ENCODE results near the gene KCTD11.

Gene KCTD11

DNA sequence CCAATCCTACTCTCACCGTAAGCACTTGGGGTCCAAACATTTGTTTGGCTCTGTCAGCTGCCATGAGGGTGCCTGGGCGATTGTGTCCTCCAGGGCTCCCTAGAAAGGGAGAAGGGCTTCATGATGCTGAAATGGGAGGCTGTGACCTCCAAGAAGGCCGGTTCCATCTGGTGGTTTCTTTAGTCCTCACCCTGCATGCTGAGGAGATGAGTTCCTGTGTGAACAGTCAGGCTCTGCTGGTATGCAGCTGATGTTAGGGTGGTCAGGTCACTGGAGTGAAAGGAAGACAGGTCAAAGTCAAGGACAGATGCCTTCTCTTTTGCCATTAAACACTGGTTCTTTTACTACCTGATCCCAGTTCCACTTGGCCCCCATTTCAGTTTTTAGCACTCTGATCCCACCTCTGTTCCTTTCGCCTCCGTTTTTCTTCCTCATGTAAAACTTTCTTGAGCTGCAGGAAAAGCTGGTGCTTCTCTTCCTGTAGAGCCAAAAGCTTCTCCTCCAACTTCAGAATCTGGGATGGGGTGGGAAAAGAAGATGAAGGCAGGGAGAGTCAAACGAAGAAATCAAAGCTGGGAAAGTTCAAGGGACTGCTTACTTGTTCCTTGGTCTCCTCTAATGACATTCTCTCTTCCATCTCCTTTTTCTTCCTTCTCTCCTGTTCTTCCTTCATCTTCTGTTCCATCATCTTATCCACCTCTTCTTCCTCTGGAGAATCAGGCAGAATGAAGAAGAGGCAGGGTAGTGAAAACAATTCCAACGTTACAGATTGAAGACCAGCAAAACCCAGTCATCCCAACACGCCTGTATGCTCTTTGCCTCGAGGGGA lies 37.9 kb upstream of the KCTD11 start:
- Histone ChIP-seq H3K4me3 (ENCODE audit: low read length) (peak overlapping the region; percentile 99), H3K4me2 (ENCODE audit: low read length) (peak overlapping the region; percentile 88), H3K4me1 (ENCODE audit: low read length) (peaks cover 27% of the 10 kb centered on the region), H3K27me3 (ENCODE audit: low read depth, low read length) (no peaks in the 10 kb centered on the region), H3K27ac (ENCODE audit: low read length) (peak overlapping the region; percentile 66), H3K9me3 (ENCODE audit: insufficient read depth, low read length) (no peaks in the 10 kb centered on the region), H4K20me1 (ENCODE audit: insufficient read depth, low read length) (peaks cover 30% of the 10 kb centered on the region), H2AFZ (ENCODE audit: low read depth, low read length) (no peak overlapping the region), H3K79me2 (ENCODE audit: low read length) (peaks cover 47% of the 10 kb centered on the region), H3K36me3 (replicated peaks; ENCODE audit: low read depth, low read length) (peaks cover 40% of the 10 kb centered on the region), H3K9ac (ENCODE audit: low read length) (peak overlapping the region; percentile 74)
- no peak for TF ChIP-seq EZH2phosphoT487 (IDR thresholded peaks at IDR 0.05; ENCODE audit: low read depth)

DNA sequence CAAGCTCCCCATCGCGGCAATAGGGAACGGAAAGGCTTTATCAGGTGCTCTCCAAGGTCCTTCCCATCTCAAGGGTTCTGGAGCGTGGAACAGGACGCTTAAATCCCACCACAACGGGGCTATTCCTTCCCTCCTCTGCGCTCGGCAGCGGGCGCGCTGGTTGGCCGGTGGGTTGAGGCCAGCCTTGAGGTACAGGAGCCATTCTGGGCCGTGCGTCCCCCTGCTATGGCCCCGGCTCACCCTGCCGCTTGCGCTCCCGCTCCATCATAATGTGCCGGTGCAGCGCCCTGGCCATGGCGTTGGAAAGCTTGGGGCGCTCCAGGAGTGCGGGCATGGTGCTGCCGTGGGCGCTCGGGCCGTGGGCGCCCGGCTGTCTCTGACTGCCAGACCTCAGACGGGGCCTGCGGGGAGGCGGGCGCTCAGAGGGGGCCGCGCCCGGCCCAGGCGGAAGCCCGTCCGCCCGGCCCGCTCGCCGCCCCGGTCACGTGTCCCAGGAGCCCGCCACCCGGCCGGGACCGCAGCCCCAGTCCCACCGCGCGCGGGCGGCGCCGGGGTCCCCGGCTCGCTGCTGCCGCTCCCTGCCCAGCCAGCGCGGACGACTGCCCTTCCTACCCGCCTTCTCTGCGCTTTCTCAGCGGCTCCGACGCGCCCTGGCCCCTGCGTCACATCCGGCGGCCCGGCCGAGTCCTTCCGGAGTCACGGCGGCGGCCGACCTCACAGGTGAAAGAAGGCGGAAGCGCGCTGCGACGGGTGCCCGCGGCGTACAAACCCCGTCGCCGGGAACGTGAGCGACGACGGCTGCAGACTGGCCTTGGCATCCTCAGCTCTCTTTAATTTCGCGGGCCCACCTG lies 37.0 kb upstream of the KCTD11 start, which contains the start of gene GPS2:
TSS of gene GPS2 (minus strand) at position 642 of the 851 bp plus-strand sequence. CDS start at position 334, 308 bp downstream.
- Histone ChIP-seq H3K4me2 (ENCODE audit: low read length) (peak within 1 kb of the TSS; percentile 90), H3K4me3 (ENCODE audit: low read length) (peak within 1 kb of the TSS; percentile 99), H4K20me1 (ENCODE audit: insufficient read depth, low read length) (peaks cover 21% of the 10 kb centered on the region), H2AFZ (ENCODE audit: low read depth, low read length) (no peak within 1 kb of the TSS), H3K36me3 (replicated peaks; ENCODE audit: low read depth, low read length) (peaks cover 31% of the 10 kb centered on the region), H3K27me3 (ENCODE audit: low read depth, low read length) (no peaks in the 10 kb centered on the region), H3K9ac (ENCODE audit: low read length) (peak within 1 kb of the TSS; percentile 74), H3K27ac (ENCODE audit: low read length) (peak within 1 kb of the TSS; percentile 66), H3K79me2 (ENCODE audit: low read length) (peaks cover 38% of the 10 kb centered on the region), H3K4me1 (ENCODE audit: low read length) (peaks cover 19% of the 10 kb centered on the region), H3K9me3 (ENCODE audit: insufficient read depth, low read length) (no peaks in the 10 kb centered on the region)
- TF ChIP-seq, protein P1, sequence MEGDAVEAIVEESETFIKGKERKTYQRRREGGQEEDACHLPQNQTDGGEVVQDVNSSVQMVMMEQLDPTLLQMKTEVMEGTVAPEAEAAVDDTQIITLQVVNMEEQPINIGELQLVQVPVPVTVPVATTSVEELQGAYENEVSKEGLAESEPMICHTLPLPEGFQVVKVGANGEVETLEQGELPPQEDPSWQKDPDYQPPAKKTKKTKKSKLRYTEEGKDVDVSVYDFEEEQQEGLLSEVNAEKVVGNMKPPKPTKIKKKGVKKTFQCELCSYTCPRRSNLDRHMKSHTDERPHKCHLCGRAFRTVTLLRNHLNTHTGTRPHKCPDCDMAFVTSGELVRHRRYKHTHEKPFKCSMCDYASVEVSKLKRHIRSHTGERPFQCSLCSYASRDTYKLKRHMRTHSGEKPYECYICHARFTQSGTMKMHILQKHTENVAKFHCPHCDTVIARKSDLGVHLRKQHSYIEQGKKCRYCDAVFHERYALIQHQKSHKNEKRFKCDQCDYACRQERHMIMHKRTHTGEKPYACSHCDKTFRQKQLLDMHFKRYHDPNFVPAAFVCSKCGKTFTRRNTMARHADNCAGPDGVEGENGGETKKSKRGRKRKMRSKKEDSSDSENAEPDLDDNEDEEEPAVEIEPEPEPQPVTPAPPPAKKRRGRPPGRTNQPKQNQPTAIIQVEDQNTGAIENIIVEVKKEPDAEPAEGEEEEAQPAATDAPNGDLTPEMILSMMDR (IDR thresholded peaks at IDR 0.05; ENCODE audit: low read depth, low read length) = no peak
- no peak for TF ChIP-seq EZH2phosphoT487 (IDR thresholded peaks at IDR 0.05; ENCODE audit: low read depth)

DNA sequence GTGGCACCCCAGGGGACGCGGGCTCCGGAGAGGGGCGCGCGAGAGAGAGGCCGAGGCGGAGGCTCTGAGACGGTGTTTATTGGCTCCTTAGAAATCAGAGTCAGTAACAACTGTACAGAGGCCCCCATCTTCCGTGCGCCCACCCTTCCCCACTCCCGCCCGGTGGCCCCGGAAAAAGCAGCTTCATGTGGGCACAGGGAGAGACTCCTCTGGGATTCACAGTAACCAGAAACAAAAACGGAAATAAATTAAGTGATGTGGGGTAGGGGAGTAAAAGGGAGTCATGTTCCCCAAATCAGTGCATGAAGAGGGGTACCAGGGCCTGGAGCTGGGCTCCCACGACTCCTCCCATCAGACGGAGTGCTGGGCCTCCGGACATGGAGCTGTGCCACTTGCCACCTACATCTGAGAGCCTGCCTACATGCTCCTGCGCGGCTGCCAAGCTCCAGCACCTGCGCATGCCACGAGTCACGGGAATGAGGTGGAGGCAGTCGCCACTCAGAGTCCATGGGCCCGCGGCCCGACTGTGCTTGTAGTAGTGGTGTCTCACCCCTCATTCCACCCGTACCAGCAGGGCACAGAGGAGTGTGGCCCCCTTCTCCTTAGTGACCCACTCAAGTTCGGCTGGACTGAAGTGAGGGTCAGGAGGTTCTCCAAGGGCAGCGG lies 36.3 kb upstream of the KCTD11 start:
- Histone ChIP-seq H3K4me3 (ENCODE audit: low read length) (peak overlapping the region; percentile 99), H3K27me3 (ENCODE audit: low read depth, low read length) (no peaks in the 10 kb centered on the region), H2AFZ (ENCODE audit: low read depth, low read length) (no peak overlapping the region), H3K9ac (ENCODE audit: low read length) (peak overlapping the region; percentile 74), H3K36me3 (replicated peaks; ENCODE audit: low read depth, low read length) (peaks cover 24% of the 10 kb centered on the region), H4K20me1 (ENCODE audit: insufficient read depth, low read length) (peaks cover 14% of the 10 kb centered on the region), H3K4me2 (ENCODE audit: low read length) (peak overlapping the region; percentile 90), H3K4me1 (ENCODE audit: low read length) (peaks cover 11% of the 10 kb centered on the region), H3K27ac (ENCODE audit: low read length) (peak overlapping the region; percentile 66), H3K9me3 (ENCODE audit: insufficient read depth, low read length) (no peaks in the 10 kb centered on the region), H3K79me2 (ENCODE audit: low read length) (peaks cover 31% of the 10 kb centered on the region)
- TF ChIP-seq, protein P1 (IDR thresholded peaks at IDR 0.05; ENCODE audit: low read depth, low read length) = no peak
- no peak for TF ChIP-seq EZH2phosphoT487 (IDR thresholded peaks at IDR 0.05; ENCODE audit: low read depth)

DNA sequence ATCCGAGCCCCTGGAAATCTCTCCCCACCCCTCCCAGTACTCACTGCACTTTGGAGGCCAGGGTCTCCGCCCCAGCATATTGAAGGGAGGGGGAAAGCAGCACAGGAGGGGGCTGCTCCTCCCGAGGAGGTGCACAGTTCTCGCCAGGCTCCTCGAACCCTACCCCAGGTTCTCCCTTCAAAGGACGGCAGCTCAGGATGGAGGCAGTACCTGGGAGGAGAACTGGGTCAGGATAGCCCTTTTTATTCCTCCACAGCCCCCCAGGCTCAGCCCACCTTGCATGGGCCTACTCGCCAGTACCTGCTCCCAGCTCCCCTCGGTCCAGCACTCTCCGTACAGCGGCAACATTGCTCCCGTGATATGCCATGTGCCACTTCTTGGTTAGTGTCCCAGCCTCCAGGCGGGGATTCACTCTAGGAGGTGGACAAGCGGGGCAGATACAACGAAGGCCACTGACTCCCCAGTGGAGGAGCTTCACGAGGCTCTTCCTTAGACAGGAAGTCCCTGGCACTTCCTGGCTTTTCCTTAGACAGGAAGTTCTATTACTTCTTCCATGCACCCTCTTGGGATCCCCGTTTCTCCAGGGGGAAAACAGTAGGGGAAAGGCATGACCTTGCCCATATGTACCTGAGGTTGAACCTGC lies 34.7 kb upstream of the KCTD11 start:
- Histone ChIP-seq H3K36me3 (replicated peaks; ENCODE audit: low read depth, low read length) (peaks cover 14% of the 10 kb centered on the region), H4K20me1 (ENCODE audit: insufficient read depth, low read length) (peaks cover 8% of the 10 kb centered on the region; the same call in 1 of the 2 replicates), H3K79me2 (ENCODE audit: low read length) (peaks cover 19% of the 10 kb centered on the region), H3K9me3 (ENCODE audit: insufficient read depth, low read length) (no peaks in the 10 kb centered on the region), H3K4me1 (ENCODE audit: low read length) (peaks cover 10% of the 10 kb centered on the region; the same call in 1 of the 2 replicates), H3K4me2 (ENCODE audit: low read length) (no peak overlapping the region), H3K4me3 (ENCODE audit: low read length) (no peak overlapping the region), H3K27me3 (ENCODE audit: low read depth, low read length) (no peaks in the 10 kb centered on the region), H3K27ac (ENCODE audit: low read length) (no peak overlapping the region), H2AFZ (ENCODE audit: low read depth, low read length) (no peak overlapping the region), H3K9ac (ENCODE audit: low read length) (no peak overlapping the region)
- no peak for TF ChIP-seq EZH2phosphoT487 (IDR thresholded peaks at IDR 0.05; ENCODE audit: low read depth)
- TF ChIP-seq, protein P1 (IDR thresholded peaks at IDR 0.05; ENCODE audit: low read depth, low read length) = no peak
